Gastroesophageal sphincter (tissue), 4 donors: ENCODE measurements around the gene FADS3. TPM values are rescaled to one million over a fixed set of nuclear protein-coding genes. Genes with fewer than 3 reads are reported as not detected.

Experiments
- ATAC-seq: fragments of 150-250 bp; one replicate; pipeline ENCODE4 v1.9.1; 2016; ENCODE audit warnings: mild to moderate bottlenecking, moderate library complexity
- H3K27ac ChIP-seq, 4 donors: fragments of 200-600 bp; sonication (generic) in 3 of 4; 1 replicate in 3 of 4; 2 replicates in 1 of 4; pipeline ENCODE4 v1.5.1; 2016 to 2019
- H3K27me3 ChIP-seq: fragments of 200-600 bp; sonication (generic); one replicate; pipeline ENCODE4 v1.5.1; 2019
- H3K36me3 ChIP-seq, 2 donors: fragments of 200-600 bp; sonication (generic); one replicate each; pipeline ENCODE4 v1.5.1; 2019; ENCODE audit warnings: control low read depth in 1 of 2
- H3K4me1 ChIP-seq, 3 donors: fragments of 200-600 bp; sonication (generic); 1 replicate in 2 of 3; 2 replicates in 1 of 3; pipeline ENCODE4 v1.5.1; 2016 to 2019; ENCODE audit warnings: control low read depth in 2 of 3
- H3K4me3 ChIP-seq, 2 donors: fragments of 200-600 bp; sonication (generic); one replicate each; pipeline ENCODE4 v1.5.1; 2019; ENCODE audit warnings: mild to moderate bottlenecking in 1 of 2, moderate library complexity in 1 of 2
- H3K9me3 ChIP-seq, 3 donors: fragments of 200-600 bp; sonication (generic); one replicate each; pipeline ENCODE4 v1.5.1; 2017 to 2019; ENCODE audit warnings: control low read depth in 2 of 3
- EP300 ChIP-seq: sonication (generic); formaldehyde crosslinking; IDR thresholded peaks from one replicate; pipeline ENCODE4 v1.6.1; 2017; ENCODE audit warnings: antibody characterized with exemption, mild to moderate bottlenecking
- POLR2A ChIP-seq, 2 donors: fragments of 450-650 bp; IDR thresholded peaks; one replicate each; pipeline ENCODE4 v1.6.1; 2017; ENCODE audit warnings: antibody characterized with exemption in 2 of 2, mild to moderate bottlenecking in 2 of 2, moderate library complexity in 1 of 2
- POLR2AphosphoS5 ChIP-seq: sonication (generic); formaldehyde crosslinking; IDR thresholded peaks from one replicate; pipeline ENCODE4 v1.6.1; 2017; ENCODE audit warnings: antibody characterized with exemption
- WGBS, 2 donors: methylation state at CpG; one replicate each; pipeline ENCODE4 v1.1.5; 2018; ENCODE audit warnings: low coverage in 1 of 2; 5-methylcytosine and 5-hydroxymethylcytosine counted together
- total RNA-seq, 4 donors: library from RNA; depleted of rRNA; stranded (reverse); fragments of >200 nt; gene quantifications; one replicate each; pipeline ENCODE4 v1.1.0, GENCODE V29; 2016
- TF ChIP-seq, protein P1 (sequence below), 4 experiments: fragments of 200-600 bp in 2 of 4; fragments of 450-650 bp in 2 of 4; sonication (generic) in 1 of 4; IDR thresholded peaks; one replicate each; pipeline ENCODE4 v1.5.1; 2017 to 2019; ENCODE audit warnings: antibody characterized with exemption in 4 of 4, mild to moderate bottlenecking in 2 of 4, moderate library complexity in 2 of 4

FADS3 gene
- total RNA-seq, 4 donors from 2014 or later, result 41.6 to 81.6 (median 60.5) TPM

DNA sequence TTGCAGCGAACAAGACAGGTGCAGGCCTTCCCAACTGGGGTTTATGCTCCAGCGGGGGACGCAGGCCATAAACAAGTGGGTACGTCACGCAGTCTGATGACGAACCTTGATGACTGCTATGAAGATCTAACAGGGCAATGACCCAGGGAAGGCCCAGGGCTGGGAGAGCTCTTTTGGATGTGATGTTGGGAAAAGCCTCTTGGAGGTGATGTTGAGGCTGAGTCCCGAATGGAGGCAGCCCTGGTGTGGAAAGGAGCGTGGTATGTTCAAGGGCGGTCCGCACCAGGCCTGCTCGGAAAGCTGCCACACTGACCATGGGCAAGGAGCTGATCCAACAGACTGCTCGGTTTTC lies 57.4 kb downstream of the FADS3 start:
- H3K4me1 ChIP-seq, result peaks cover 3 to 69% (median 29%) of the 10 kb centered on the region in 3 donors
- ATAC-seq, result no peak
- no peaks in the 10 kb centered on the region for H3K9me3 ChIP-seq
- H3K27ac ChIP-seq, result peak overlapping the region in 3 of 4 donors; percentile 64 to 75 (median 68)
- H3K4me3 ChIP-seq, result no peak overlapping the region
- WGBS, 2 donors, result 93 to 100% methylated on average over 1 to 6 of the region's 12 CpGs
- peaks cover 0 to 15% of the 10 kb centered on the region in 2 donors for H3K36me3 ChIP-seq
- TF ChIP-seq POLR2AphosphoS5, result no peak
- no peak for TF ChIP-seq EP300
- TF ChIP-seq POLR2A (IDR thresholded peaks at IDR 0.05), result no peak
- TF ChIP-seq, protein P1, sequence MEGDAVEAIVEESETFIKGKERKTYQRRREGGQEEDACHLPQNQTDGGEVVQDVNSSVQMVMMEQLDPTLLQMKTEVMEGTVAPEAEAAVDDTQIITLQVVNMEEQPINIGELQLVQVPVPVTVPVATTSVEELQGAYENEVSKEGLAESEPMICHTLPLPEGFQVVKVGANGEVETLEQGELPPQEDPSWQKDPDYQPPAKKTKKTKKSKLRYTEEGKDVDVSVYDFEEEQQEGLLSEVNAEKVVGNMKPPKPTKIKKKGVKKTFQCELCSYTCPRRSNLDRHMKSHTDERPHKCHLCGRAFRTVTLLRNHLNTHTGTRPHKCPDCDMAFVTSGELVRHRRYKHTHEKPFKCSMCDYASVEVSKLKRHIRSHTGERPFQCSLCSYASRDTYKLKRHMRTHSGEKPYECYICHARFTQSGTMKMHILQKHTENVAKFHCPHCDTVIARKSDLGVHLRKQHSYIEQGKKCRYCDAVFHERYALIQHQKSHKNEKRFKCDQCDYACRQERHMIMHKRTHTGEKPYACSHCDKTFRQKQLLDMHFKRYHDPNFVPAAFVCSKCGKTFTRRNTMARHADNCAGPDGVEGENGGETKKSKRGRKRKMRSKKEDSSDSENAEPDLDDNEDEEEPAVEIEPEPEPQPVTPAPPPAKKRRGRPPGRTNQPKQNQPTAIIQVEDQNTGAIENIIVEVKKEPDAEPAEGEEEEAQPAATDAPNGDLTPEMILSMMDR (IDR thresholded peaks at IDR 0.05), result no peak
- H3K27me3 ChIP-seq, result no peaks in the 10 kb centered on the region

DNA sequence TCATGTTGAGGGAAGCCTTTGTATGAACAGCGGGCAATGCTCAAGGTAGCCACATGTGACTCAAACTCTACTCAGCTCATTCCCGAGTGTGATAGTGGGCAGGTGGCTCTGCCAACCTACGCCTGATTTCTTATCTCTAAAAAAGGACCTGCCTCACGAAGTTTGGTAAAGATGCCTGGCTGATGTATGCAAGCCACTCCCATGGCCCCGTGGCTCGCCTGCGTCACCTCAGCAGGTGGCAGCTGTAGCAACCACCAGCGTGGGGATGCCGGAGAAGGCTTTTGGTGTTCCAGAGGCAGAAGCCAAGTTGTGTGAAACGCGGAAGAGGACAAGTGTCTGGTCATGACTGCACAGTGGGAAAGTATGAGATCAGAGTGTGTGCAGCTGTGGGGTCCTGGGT lies 57.9 kb downstream of the FADS3 start:
- ATAC-seq, result no peak
- Histone ChIP-seq H3K27ac (peak overlapping the region in 2 of 4 donors; percentile 68 to 75), H3K27me3 (no peaks in the 10 kb centered on the region), H3K4me1 (peaks cover 3 to 73% (median 32%) of the 10 kb centered on the region in 3 donors), H3K9me3 (no peaks in the 10 kb centered on the region), H3K4me3 (no peak overlapping the region), H3K36me3 (peaks cover 0 to 10% of the 10 kb centered on the region in 2 donors)
- WGBS, 2 donors, result 80 to 84% methylated on average over 2 to 4 of the region's 11 CpGs
- TF ChIP-seq POLR2AphosphoS5, result no peak
- no peak for TF ChIP-seq POLR2A (IDR thresholded peaks at IDR 0.05)
- TF ChIP-seq, protein P1 (IDR thresholded peaks at IDR 0.05), result no peak
- no peak for TF ChIP-seq EP300

DNA sequence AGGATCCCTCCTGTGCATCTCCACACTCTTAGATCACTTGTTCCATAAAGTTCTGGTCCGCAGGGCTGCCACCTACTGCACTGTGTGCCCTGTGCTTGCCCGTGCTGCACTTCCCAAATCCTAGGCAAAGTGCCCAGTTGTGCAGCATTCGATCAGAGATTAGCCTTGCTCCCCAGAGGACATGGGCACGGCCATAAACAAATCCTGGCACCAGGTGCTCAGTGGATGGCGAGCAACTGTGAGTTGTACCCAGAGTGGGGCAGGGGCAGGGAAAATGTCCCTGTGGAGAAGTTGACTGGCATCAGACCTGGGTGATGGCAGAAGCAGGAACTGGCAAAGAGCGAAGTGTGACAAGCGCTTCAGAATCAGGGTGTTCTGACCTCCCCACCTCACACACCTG lies 58.6 kb downstream of the FADS3 start:
- H3K27ac ChIP-seq, result peak overlapping the region in 2 of 4 donors; percentile 85 to 93
- H3K27me3 ChIP-seq, result no peaks in the 10 kb centered on the region
- no peak for ATAC-seq
- H3K4me3 ChIP-seq, result no peak overlapping the region
- TF ChIP-seq POLR2A (IDR thresholded peaks at IDR 0.05) (no peak), POLR2AphosphoS5 (no peak), EP300 (no peak)
- TF ChIP-seq, protein P1 (IDR thresholded peaks at IDR 0.05), result no peak
- H3K36me3 ChIP-seq, result peaks cover 0 to 3% of the 10 kb centered on the region in 2 donors
- no peaks in the 10 kb centered on the region for H3K9me3 ChIP-seq
- 60 to 100% methylated on average over 2 to 4 of the region's 7 CpGs for WGBS, 2 donors
- H3K4me1 ChIP-seq, result peaks cover 3 to 80% (median 32%) of the 10 kb centered on the region in 3 donors

DNA sequence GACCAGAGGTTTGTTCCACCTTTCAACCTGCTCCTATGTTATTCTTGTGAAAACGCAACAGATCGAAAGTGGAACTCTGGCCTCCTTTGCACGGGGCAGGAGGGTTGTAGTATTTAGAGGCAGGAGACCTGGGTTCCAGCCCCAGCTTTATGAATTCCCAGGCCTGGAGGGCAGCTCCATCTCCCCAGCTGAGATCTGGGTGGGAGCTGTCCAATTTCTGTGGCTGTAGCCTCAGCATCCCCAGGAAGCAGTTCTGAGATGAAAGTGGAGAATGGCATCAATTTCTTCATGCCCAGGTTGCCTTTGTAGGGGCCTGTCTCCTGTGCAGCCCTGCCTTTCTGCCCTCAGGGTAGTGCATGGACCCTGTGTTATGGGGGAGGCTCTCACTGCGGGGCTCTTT lies 59.1 kb downstream of the FADS3 start:
- peak overlapping the region in 3 of 4 donors; percentile 79 to 93 (median 85) for H3K27ac ChIP-seq
- no peaks in the 10 kb centered on the region for H3K9me3 ChIP-seq
- 83% methylated on average over 1 of the region's 4 CpGs; no CpG with 5 or more reads in 1 of the 2 donors for WGBS, 2 donors
- no peak overlapping the region for H3K4me3 ChIP-seq
- no peak for ATAC-seq
- no peaks in the 10 kb centered on the region for H3K27me3 ChIP-seq
- H3K36me3 ChIP-seq, result no peaks in the 10 kb centered on the region
- peaks cover 3 to 84% (median 32%) of the 10 kb centered on the region in 3 donors for H3K4me1 ChIP-seq
- TF ChIP-seq, protein P1 (IDR thresholded peaks at IDR 0.05), result no peak
- TF ChIP-seq POLR2AphosphoS5 (no peak), EP300 (no peak), POLR2A (IDR thresholded peaks at IDR 0.05) (no peak)

DNA sequence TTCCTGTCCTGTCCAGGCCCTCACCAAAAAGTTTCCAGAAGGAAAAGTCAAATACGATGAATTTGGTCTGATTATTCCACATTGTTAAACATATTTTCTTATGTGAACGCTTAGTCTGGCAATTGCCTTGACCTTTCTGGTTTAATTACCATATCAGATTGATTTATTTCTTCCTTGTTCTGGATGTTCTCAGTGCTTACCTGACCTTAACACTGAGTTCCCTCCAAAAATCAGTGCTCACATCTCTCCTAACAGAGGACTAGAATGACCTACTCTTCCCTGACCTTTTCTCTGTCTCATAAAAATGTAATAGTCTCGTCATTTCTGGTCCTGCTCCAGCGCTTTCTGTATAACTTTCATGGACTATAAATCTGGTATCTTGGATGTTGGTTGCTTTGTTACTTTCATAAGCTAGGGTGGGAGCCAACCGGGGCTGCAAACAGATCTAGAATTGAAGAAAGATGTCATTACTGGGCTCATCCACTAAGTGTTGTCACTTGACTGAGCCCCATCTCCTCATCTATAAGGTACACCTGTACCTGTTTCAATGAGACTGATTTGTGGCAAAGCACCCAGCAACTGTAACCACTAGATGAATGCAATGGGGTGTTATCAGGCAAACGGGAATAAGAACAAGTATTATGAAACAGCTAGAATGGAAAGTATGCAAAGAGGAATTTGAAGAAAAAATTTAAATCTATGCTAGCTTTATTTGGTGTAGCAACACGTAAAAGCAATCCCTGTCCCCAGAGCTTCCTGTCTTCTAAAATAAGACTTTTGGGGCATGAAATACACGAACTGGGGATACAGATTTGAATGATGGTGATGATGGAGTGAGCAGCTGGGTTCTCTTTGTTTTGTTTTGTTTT lies 60.9 kb downstream of the FADS3 start:
- TF ChIP-seq POLR2AphosphoS5, result peak; percentile 91
- TF ChIP-seq POLR2A (IDR thresholded peaks at IDR 0.05), result no peak
- peak overlapping the region; percentile 79 to 93 (median 84) for H3K27ac ChIP-seq
- 16 to 17% methylated on average over 8 of the region's 8 CpGs for whole genome bisulfite sequencing, 2 donors
- H3K27me3 ChIP-seq, result no peaks in the 10 kb centered on the region
- peaks cover 3 to 84% (median 32%) of the 10 kb centered on the region in 3 donors for H3K4me1 ChIP-seq
- H3K4me3 ChIP-seq, result peak overlapping the region in 1 of 2 donors; percentile 75
- no peak for ATAC-seq
- no peaks in the 10 kb centered on the region for H3K9me3 ChIP-seq
- H3K36me3 ChIP-seq, result no peaks in the 10 kb centered on the region
